Measurements from ENCODE around the gene CCBE1.
"Not testable (repeated sequence)": the region's sequence is repeated elsewhere in the genome, so short reads cannot be mapped to it uniquely, and the experiment has no call there.

Gene CCBE1

GRCh38 chr18:59675346-59675745 lies 21.9 kb downstream of the CCBE1 start:
- DNase-seq: no peak

- DNase-seq: no peak
Measured at GRCh38 chr18:59674903-59675270, 22.3 kb downstream of the CCBE1 start.

- no peak for DNase-seq
Measured at GRCh38 chr18:59674186-59674902, 22.9 kb downstream of the CCBE1 start.

GRCh38 chr18:59672235-59672711 lies 24.9 kb downstream of the CCBE1 start:
- DNase-seq: peak; percentile 79

- no peak for DNase-seq
Measured at GRCh38 chr18:59671551-59671950, 25.7 kb downstream of the CCBE1 start.

GRCh38 chr18:59669872-59670657 lies 27.2 kb downstream of the CCBE1 start:
- no peak for DNase-seq

- no peak for DNase-seq
Measured at GRCh38 chr18:59667488-59667887, 29.7 kb downstream of the CCBE1 start.

GRCh38 chr18:59666007-59666402 lies 31.2 kb downstream of the CCBE1 start:
- not testable (repeated sequence) for DNase-seq

- no peak for DNase-seq
Measured at GRCh38 chr18:59665057-59666006, 31.9 kb downstream of the CCBE1 start.

GRCh38 chr18:59664329-59664728 lies 32.9 kb downstream of the CCBE1 start:
- no peak for DNase-seq

- no peak for DNase-seq
Measured at GRCh38 chr18:59663096-59663495, 34.1 kb downstream of the CCBE1 start.

GRCh38 chr18:59661891-59662701 lies 35.1 kb downstream of the CCBE1 start:
- DNase-seq: no peak

GRCh38 chr18:59660786-59661743 lies 36.2 kb downstream of the CCBE1 start:
- DNase-seq: no peak

GRCh38 chr18:59660366-59660765 lies 36.9 kb downstream of the CCBE1 start:
- DNase-seq: no peak

GRCh38 chr18:59659508-59660170 lies 37.6 kb downstream of the CCBE1 start:
- no peak for DNase-seq

- DNase-seq: no peak
Measured at GRCh38 chr18:59658941-59659340, 38.3 kb downstream of the CCBE1 start.

GRCh38 chr18:59657012-59657411 lies 40.2 kb downstream of the CCBE1 start:
- DNase-seq: no peak

- DNase-seq: no peak
Measured at GRCh38 chr18:59656373-59656887, 40.8 kb downstream of the CCBE1 start.

- DNase-seq: no peak
Measured at GRCh38 chr18:59655676-59656075, 41.5 kb downstream of the CCBE1 start.

- DNase-seq: no peak
Measured at GRCh38 chr18:59651071-59651470, 46.2 kb downstream of the CCBE1 start.

Data from NCI-H510A treated with DMSO at 0.1 percent for 48 hours (cell line).